Uterus (tissue), 2 donors: ENCODE results near the gene CMTR2.

Source experiments
- CTCF ChIP-seq, 4 experiments: fragments of 200-600 bp in 2 of 4; fragments of 450-650 bp in 2 of 4; sonication (generic) in 2 of 4; IDR thresholded peaks; one replicate each; pipeline ENCODE4 v1.5.1; 2016 to 2019; ENCODE audit warnings: antibody characterized with exemption in 4 of 4, mild to moderate bottlenecking in 2 of 4, moderate library complexity in 1 of 4
- POLR2A ChIP-seq, 2 donors: fragments of 450-650 bp; IDR thresholded peaks; one replicate each; pipeline ENCODE4 v1.6.1; 2016; ENCODE audit warnings: antibody characterized with exemption in 2 of 2, mild to moderate bottlenecking in 1 of 2, moderate library complexity in 1 of 2

DNA sequence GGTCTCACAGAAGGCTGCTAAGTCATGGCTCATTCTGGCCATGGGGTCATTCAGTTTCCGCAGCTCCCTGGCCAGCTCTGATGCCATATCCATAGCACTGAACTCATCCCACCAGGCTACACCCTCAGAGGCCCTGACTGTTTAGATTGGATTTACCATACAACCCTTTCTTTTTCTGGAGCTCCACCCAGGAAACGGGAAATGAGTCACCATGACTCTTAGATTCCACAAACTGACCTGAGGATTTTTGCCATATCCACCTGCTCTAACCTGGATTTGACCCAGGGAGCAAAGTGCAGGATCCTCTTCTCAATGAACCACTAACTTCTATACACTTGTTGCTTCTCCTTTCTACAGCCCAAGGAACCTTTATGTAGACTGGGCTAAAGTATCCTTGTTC is 49.0 kb upstream of the CMTR2 start:
- no peak for TF ChIP-seq POLR2A (IDR thresholded peaks at IDR 0.05)
- no peak for TF ChIP-seq CTCF (IDR thresholded peaks at IDR 0.05)
